Measurements from ENCODE around the gene TRABD2B.

GRCh38 chr1:47932743-47933142 is 64.4 kb downstream of the TRABD2B start:
- TF ChIP-seq CTCF (IDR thresholded peaks at IDR 0.05), result no peak
- TF ChIP-seq EP300 (IDR thresholded peaks at IDR 0.05), result no peak
